Peyer's patch (tissue), 4 donors: ENCODE data around the gene CALN1. TPM values are rescaled to one million over a fixed set of nuclear protein-coding genes. Genes with fewer than 3 reads are reported as not detected.

Experiments
- DNase-seq, 3 donors: peaks; one replicate each; pipeline ENCODE4 v3.0.0-alpha.2; 2017 to 2019
- H3K27ac ChIP-seq, 4 donors: fragments of 200-600 bp; sonication (generic); one replicate each; pipeline ENCODE4 v1.5.1; 2016 to 2019
- H3K27me3 ChIP-seq, 2 donors: fragments of 200-600 bp; sonication (generic); one replicate each; pipeline ENCODE4 v1.5.1; 2019
- H3K36me3 ChIP-seq, 3 donors: fragments of 200-600 bp; sonication (generic); one replicate each; pipeline ENCODE4 v1.5.1; 2016 to 2019
- H3K4me1 ChIP-seq, 4 donors: fragments of 200-600 bp; sonication (generic); one replicate each; pipeline ENCODE4 v1.5.1; 2016 to 2019
- H3K4me3 ChIP-seq, 4 donors: fragments of 200-600 bp; sonication (generic); 1 replicate in 3 of 4; 2 replicates in 1 of 4; pipeline ENCODE4 v1.5.1; 2016 to 2019; ENCODE audit warnings: mild to moderate bottlenecking in 1 of 4
- H3K9me3 ChIP-seq, 4 donors: fragments of 200-600 bp; sonication (generic); one replicate each; pipeline ENCODE4 v1.5.1; 2016 to 2019; ENCODE audit warnings: mild to moderate bottlenecking in 1 of 4
- POLR2A ChIP-seq, 2 donors: fragments of 450-650 bp; IDR thresholded peaks; one replicate each; pipeline ENCODE4 v1.5.1; 2017; ENCODE audit warnings: antibody characterized with exemption in 2 of 2, mild to moderate bottlenecking in 2 of 2, moderate library complexity in 2 of 2
- total RNA-seq, 4 donors: library from RNA; depleted of rRNA; stranded (reverse); fragments of >200 nt; gene quantifications; one replicate each; pipeline ENCODE4 v1.1.0, GENCODE V29; 2016
- TF ChIP-seq, protein P1 (sequence below), 6 experiments: fragments of 450-650 bp in 4 of 6; fragments of 200-600 bp in 2 of 6; sonication (generic) in 1 of 6; IDR thresholded peaks; one replicate each; pipeline ENCODE4 v1.5.1; 2017 to 2019; ENCODE audit warnings: antibody characterized with exemption in 6 of 6, mild to moderate bottlenecking in 3 of 6, moderate library complexity in 1 of 6

CALN1 gene
- total RNA-seq, 4 donors from 2014 or later = 0.13 TPM; not detected in 3

DNA sequence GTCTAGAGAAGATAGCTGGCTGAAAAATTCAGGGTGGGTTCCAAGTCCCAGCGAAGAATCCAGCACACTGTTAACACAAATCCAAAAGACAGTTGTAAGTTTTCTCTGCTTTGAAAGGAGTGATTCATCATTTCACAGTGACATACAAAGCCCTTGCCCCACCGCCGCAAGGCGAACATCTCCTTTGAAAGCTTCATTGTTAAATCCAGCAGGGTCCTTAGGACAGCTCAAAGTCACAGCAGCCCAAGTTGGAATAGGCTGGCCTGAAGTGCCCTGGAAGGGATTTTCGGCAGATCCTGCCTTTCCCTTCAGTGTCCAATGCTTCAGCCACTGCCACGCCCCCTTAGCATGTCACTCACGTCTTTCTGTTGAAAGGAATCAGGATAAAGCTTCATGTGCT is 526.1 kb downstream of the CALN1 start:
- Histone ChIP-seq H3K9me3 (no peaks in the 10 kb centered on the region), H3K27me3 (no peaks in the 10 kb centered on the region), H3K36me3 (no peaks in the 10 kb centered on the region), H3K4me3 (no peak overlapping the region), H3K4me1 (no peaks in the 10 kb centered on the region), H3K27ac (no peak overlapping the region)
- no peak for DNase-seq
- TF ChIP-seq, protein P1, sequence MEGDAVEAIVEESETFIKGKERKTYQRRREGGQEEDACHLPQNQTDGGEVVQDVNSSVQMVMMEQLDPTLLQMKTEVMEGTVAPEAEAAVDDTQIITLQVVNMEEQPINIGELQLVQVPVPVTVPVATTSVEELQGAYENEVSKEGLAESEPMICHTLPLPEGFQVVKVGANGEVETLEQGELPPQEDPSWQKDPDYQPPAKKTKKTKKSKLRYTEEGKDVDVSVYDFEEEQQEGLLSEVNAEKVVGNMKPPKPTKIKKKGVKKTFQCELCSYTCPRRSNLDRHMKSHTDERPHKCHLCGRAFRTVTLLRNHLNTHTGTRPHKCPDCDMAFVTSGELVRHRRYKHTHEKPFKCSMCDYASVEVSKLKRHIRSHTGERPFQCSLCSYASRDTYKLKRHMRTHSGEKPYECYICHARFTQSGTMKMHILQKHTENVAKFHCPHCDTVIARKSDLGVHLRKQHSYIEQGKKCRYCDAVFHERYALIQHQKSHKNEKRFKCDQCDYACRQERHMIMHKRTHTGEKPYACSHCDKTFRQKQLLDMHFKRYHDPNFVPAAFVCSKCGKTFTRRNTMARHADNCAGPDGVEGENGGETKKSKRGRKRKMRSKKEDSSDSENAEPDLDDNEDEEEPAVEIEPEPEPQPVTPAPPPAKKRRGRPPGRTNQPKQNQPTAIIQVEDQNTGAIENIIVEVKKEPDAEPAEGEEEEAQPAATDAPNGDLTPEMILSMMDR (IDR thresholded peaks at IDR 0.05) = no peak
- no peak for TF ChIP-seq POLR2A (IDR thresholded peaks at IDR 0.05)

DNA sequence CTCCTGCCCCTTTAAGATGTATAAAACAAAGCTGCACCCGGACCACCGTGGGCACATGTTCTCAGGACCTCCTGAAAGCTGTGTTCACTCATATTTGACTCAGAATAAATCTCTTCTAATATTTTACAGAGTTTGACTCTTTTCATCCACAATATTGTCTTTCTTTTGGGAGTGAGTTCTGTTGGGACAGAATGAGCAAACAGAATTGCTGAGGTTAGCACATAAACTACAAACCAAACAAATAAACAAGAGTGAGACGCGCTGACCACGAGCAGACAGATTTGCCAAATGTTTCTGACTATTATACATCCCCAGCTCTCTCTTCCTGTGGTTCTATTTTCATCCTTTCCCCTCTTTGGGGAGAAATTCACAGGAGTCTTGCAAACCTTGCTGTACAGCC is 526.7 kb downstream of the CALN1 start:
- H3K4me1 ChIP-seq = no peaks in the 10 kb centered on the region
- H3K27me3 ChIP-seq = no peaks in the 10 kb centered on the region
- no peak overlapping the region for H3K4me3 ChIP-seq
- DNase-seq = no peak
- no peaks in the 10 kb centered on the region for H3K36me3 ChIP-seq
- H3K9me3 ChIP-seq = no peaks in the 10 kb centered on the region
- TF ChIP-seq POLR2A (IDR thresholded peaks at IDR 0.05) = no peak
- TF ChIP-seq, protein P1 (IDR thresholded peaks at IDR 0.05) = no peak
- H3K27ac ChIP-seq = no peak overlapping the region

DNA sequence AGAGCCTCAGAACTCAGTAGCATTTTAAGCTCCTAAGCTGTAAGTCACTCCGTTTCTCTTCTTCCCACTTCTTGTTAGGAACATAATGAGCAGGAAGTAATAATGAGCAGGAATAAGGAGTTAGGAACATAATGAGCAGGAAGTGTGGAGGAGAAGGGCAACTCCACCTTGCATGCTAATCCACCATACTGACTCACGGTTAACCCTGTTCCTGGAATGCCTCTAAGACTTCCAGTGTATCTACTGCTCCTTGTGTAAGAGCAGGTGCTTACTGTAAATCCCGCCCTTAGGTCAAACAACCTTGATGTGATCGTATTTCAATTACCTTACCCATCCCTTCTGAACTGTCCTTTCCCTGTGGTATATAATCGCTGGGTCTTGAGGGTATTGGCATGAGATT is 528.7 kb downstream of the CALN1 start:
- TF ChIP-seq, protein P1 (IDR thresholded peaks at IDR 0.05) = no peak
- Histone ChIP-seq H3K36me3 (no peaks in the 10 kb centered on the region), H3K4me3 (no peak overlapping the region), H3K4me1 (no peaks in the 10 kb centered on the region), H3K27me3 (no peaks in the 10 kb centered on the region), H3K9me3 (no peaks in the 10 kb centered on the region), H3K27ac (no peak overlapping the region)
- DNase-seq = no peak

DNA sequence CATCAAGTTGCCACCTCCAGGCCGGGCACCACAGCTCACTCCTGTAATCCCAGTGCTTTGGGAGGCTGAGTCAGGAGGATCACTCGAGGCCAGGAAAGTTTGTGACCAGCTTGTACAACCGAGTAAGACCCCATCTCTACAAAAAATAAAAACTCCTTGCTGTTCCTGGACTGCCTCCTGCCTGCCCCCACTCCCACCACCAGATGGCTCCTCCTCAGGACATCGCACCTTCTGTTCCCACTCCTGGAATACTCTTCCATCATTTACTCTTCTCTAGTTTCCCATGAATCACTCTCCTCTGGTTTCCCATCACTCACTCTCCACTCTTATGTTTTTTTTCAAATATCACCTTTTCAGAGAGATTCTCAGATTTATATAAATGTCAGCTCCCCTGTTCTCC is 540.7 kb downstream of the CALN1 start:
- H3K36me3 ChIP-seq = no peaks in the 10 kb centered on the region
- no peak overlapping the region for H3K4me3 ChIP-seq
- no peak for DNase-seq
- no peak for TF ChIP-seq POLR2A (IDR thresholded peaks at IDR 0.05)
- TF ChIP-seq, protein P1 (IDR thresholded peaks at IDR 0.05) = no peak
- H3K4me1 ChIP-seq = no peaks in the 10 kb centered on the region
- H3K27me3 ChIP-seq = no peaks in the 10 kb centered on the region
- no peak overlapping the region for H3K27ac ChIP-seq
- peaks cover 0 to 9% (median 0%) of the 10 kb centered on the region in 4 donors for H3K9me3 ChIP-seq

DNA sequence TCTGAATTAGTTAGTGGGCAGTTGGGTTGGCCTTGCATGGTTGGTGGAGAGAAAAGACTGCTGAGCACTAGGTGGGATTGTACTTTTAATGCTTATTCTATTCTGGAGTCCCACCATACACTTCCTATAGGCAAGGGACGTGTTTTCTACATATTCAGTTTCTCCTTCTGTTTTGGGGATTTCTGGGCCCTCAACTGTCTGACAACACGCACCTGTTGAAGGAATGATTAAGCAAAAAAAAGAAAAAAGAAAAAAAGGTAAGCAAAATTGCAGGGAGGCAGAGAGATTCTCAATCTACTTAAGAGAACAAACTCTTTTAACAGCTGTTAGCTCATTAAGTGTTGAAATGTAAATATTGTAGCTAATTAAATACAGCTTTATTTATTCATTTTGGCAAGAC is 541.3 kb downstream of the CALN1 start:
- TF ChIP-seq POLR2A (IDR thresholded peaks at IDR 0.05) = no peak
- TF ChIP-seq, protein P1 (IDR thresholded peaks at IDR 0.05) = no peak
- DNase-seq = no peak
- peaks cover 0 to 9% (median 0%) of the 10 kb centered on the region in 4 donors for H3K9me3 ChIP-seq

DNA sequence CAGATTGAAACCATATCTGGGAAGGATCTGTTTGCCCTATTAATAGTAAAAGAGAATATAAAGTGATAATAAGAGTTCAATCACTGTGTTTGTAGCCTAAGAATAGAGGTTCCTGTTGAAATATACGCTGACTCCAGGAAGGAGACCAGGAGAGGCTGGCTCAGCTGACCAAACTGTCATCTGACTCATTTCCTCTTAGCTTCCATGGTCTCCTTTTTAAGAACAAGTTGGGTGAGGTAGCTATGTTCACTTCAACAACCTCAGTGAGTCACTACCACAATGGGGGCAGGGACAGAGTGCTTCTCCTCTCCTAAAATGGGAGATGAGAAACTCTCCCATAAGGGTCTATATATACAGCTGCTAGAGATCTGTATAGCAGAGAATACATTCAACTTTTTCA is 543.3 kb downstream of the CALN1 start:
- no peaks in the 10 kb centered on the region for H3K4me1 ChIP-seq
- no peaks in the 10 kb centered on the region for H3K36me3 ChIP-seq
- TF ChIP-seq, protein P1 (IDR thresholded peaks at IDR 0.05) = no peak
- no peak for TF ChIP-seq POLR2A (IDR thresholded peaks at IDR 0.05)
- peaks cover 0 to 9% (median 0%) of the 10 kb centered on the region in 4 donors for H3K9me3 ChIP-seq
- H3K27me3 ChIP-seq = no peaks in the 10 kb centered on the region
- H3K27ac ChIP-seq = no peak overlapping the region
- no peak for DNase-seq
- no peak overlapping the region for H3K4me3 ChIP-seq

More for the DNA sequence above, 541.3 kb downstream of the CALN1 start:
- Histone ChIP-seq H3K27me3 (no peaks in the 10 kb centered on the region), H3K27ac (no peak overlapping the region), H3K36me3 (no peaks in the 10 kb centered on the region), H3K4me3 (no peak overlapping the region), H3K4me1 (no peaks in the 10 kb centered on the region)
